Calu3 (cell line): ENCODE data around the gene OR52A5. TPM values are rescaled to one million over a fixed set of nuclear protein-coding genes. Genes with fewer than 3 reads are reported as not detected.

ENCODE experiments used
- BruUV-seq: library from RNA; stranded (reverse); fragments of 400-500 nt; replicated peaks from 2 replicates; lab custom pipeline; 2021; lab: Mats Ljungman, UMichigan
- CTCF ChIA-PET: fragments of 300-600 bp; sonication (Branson Sonifier 250); formaldehyde crosslinking; loops from one replicate; lab custom pipeline; 2022; ENCODE audit warnings: antibody characterized with exemption; lab: Charles Lee
- DNase-seq: peaks from one replicate; pipeline ENCODE4 v3.0.0; 2022
- H3K27ac Mint-ChIP-seq: one replicate; pipeline ENCODE4 v1.8.0; 2022; ENCODE audit warnings: mixed read lengths; ENCODE audit not compliant: unreplicated experiment
- H3K27me3 Mint-ChIP-seq: one replicate; pipeline ENCODE4 v1.8.0; 2022; ENCODE audit warnings: mixed read lengths; ENCODE audit not compliant: unreplicated experiment
- H3K36me3 Mint-ChIP-seq: one replicate; pipeline ENCODE4 v1.8.0; 2022; ENCODE audit warnings: mild to moderate bottlenecking, moderate library complexity, mixed read lengths; ENCODE audit not compliant: insufficient read depth, unreplicated experiment
- H3K4me1 Mint-ChIP-seq: one replicate; pipeline ENCODE4 v1.8.0; 2022; ENCODE audit warnings: mild to moderate bottlenecking, low read depth, mixed read lengths; ENCODE audit not compliant: unreplicated experiment
- H3K4me3 Mint-ChIP-seq: one replicate; pipeline ENCODE4 v1.8.0; 2022; ENCODE audit warnings: mild to moderate bottlenecking, low read depth, moderate library complexity, mixed read lengths; ENCODE audit not compliant: unreplicated experiment
- H3K9me3 Mint-ChIP-seq: one replicate; pipeline ENCODE4 v1.8.0; 2022; ENCODE audit warnings: low read depth, mixed read lengths; ENCODE audit not compliant: unreplicated experiment
- CTCF ChIP-seq: fragments of 200-600 bp; IDR thresholded peaks from one replicate; pipeline ENCODE4 v1.8.0; 2022; ENCODE audit warnings: antibody characterized with exemption; ENCODE audit not compliant: unreplicated experiment
- intact Hi-C: fragments of 100-400 bp; cut with micrococcal nuclease; formaldehyde crosslinking; loops from one replicate; pipeline ENCODE4 v1.10.0; 2022; ENCODE audit not compliant: unreplicated experiment
- total RNA-seq: library from RNA; stranded (reverse); gene quantifications from 2 replicates; pipeline ENCODE4 v1.2.3, GENCODE V29; 2022

Gene OR52A5
- total RNA-seq, 1 experiment from 2014 or later, result not detected

GRCh38 chr11:5124891-5125620 is 13.1 kb downstream of the OR52A5 start:
- Mint-ChIP-seq H3K36me3 (no peaks in the 10 kb centered on the region), H3K4me1 (no peaks in the 10 kb centered on the region), H3K27ac (no peak overlapping the region), H3K9me3 (no peaks in the 10 kb centered on the region), H3K27me3 (peaks cover 23% of the 10 kb centered on the region), H3K4me3 (no peak overlapping the region)
- intact Hi-C loops, result loop anchor here (1.0 to 5.0 kb wide), 5 partner anchors 166 to 1227 kb away; partner anchors contain the start of genes OR52E5 and OR52N2
- no peak for TF ChIP-seq CTCF
- no TSS peak for BruUV-seq
- DNase-seq, result no peak
- CTCF ChIA-PET, result interaction anchor here (0.6 kb wide), 1 partner anchor 80 kb away, joined by 3 read pairs; no protein-coding TSS in a partner anchor

- peak; percentile 54 for TF ChIP-seq CTCF
- Mint-ChIP-seq H3K27me3 (peaks cover 23% of the 10 kb centered on the region), H3K4me1 (no peaks in the 10 kb centered on the region), H3K36me3 (no peaks in the 10 kb centered on the region), H3K27ac (no peak overlapping the region), H3K4me3 (no peak overlapping the region), H3K9me3 (no peaks in the 10 kb centered on the region)
- peak; percentile 68 for DNase-seq
- no TSS peak for BruUV-seq
- intact Hi-C loops, result loop anchor here (1.0 to 5.0 kb wide), 5 partner anchors 167 to 1228 kb away; partner anchors contain the start of genes OR52E5 and OR52N2
- CTCF ChIA-PET, result no interaction called here
Measured at GRCh38 chr11:5123802-5124521, 14.2 kb downstream of the OR52A5 start.

GRCh38 chr11:5118893-5119292 is 19.3 kb downstream of the OR52A5 start:
- no TSS peak for BruUV-seq
- CTCF ChIA-PET, result no interaction called here

GRCh38 chr11:5117588-5117987 is 20.6 kb downstream of the OR52A5 start:
- TF ChIP-seq CTCF, result no peak
- intact Hi-C loops, result no loop called here
- peaks cover 3% of the 10 kb centered on the region for H3K9me3 Mint-ChIP-seq
- no peak overlapping the region for H3K27ac Mint-ChIP-seq
- H3K27me3 Mint-ChIP-seq, result no peaks in the 10 kb centered on the region
- H3K4me3 Mint-ChIP-seq, result no peak overlapping the region
- H3K36me3 Mint-ChIP-seq, result no peaks in the 10 kb centered on the region
- no peaks in the 10 kb centered on the region for H3K4me1 Mint-ChIP-seq
- no peak for DNase-seq
- no TSS peak for BruUV-seq
- CTCF ChIA-PET, result no interaction called here

More at GRCh38 chr11:5118893-5119292, 19.3 kb downstream of the OR52A5 start:
- Mint-ChIP-seq H3K4me1 (no peaks in the 10 kb centered on the region), H3K27me3 (peaks cover 9% of the 10 kb centered on the region), H3K4me3 (no peak overlapping the region), H3K9me3 (peaks cover under 1% of the 10 kb centered on the region), H3K27ac (no peak overlapping the region), H3K36me3 (no peaks in the 10 kb centered on the region)
- intact Hi-C loops, result no loop called here
- TF ChIP-seq CTCF, result no peak
- no peak for DNase-seq
